NCI-H1417 (cell line): ENCODE data around the gene ANKRD13C.

Source experiments
- DNase-seq, 3 experiments: peaks; one replicate each; lab custom pipeline; 2025; lab: John Stamatoyannopoulos, UW

The ANKRD13C gene

DNA sequence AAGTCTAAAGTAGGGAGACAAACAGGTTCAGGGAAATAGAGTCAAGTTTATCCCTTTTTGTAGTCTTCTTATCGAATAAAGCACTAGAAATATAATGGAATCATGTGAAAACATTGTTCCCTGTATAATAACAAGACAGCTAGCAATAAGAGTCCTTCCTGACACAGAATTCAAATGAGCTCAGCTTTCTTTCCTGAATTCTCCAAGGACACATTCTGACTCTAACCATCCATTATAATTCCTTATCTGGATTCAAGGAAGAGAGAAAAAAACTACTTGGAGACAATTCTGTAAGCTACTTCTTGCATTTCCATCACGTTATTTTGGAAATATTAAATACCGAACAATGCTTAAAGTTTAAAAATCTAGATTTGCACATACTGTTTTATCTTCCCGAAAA is 58.8 kb downstream of the ANKRD13C start:
- DNase-seq = no peak

DNA sequence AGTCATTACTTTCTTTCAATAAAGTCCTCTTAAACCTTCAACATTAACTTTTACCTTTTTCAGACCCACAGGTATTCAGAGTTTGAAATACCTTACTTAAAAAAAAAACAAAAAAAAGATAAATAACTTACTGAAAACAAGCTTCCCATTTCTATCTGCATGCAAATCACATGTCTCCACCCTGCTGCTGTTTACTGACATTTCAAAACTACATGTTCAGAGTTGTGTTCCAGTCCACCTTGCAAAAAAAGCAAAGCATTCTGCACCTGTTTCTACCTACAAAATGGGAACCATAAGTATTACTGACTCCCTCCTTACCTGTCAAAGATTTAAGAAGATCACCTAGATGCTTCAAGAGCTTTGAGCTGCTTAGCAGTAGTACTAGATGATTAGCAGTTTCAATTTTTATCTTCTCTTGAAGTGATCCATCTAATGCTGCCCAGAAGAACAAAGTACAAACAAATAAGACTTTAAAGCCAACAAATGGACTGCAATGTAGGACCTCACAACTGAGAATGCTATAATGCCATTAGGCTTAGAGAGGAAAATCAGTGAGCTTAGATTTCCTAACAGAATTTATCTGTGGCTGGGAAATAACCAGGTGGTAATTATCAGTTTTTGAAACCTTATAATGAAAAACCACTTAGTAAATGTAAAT is 61.2 kb downstream of the ANKRD13C start:
- no peak for DNase-seq

DNA sequence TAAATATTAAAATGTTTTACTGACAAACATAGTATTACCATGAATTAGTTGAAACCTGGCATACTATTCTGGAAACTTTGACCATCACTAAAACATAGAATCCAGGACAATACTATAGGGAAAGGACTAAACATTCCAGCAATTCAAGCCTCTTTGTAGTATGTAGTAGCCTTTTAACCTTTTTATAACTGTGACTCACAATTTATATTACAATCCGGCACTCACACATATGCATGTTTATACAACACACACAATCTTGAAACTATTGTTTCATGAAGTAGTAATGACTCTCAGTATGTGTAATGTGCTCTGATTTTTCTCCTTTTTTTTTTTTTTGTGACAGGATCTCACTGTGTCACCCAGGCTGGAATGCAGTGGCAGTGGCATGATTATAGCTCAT is 64.3 kb downstream of the ANKRD13C start:
- no peak for DNase-seq

DNA sequence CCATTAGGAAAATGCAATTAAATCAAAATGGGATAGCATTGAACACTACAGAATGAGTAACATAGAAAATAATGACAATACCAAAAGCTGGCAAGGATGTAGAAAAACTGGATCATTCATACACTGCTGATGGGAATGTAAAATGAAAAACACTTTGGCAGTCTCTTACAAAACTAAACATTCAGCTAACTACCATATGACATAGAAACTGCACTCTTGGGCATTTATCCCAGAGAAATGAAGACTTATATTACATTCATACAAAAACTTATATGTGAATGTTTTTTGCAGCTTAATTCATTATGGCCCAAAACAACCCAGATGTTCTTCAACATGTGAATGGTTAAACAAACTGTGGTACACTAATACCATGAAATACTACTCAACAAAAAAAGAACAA is 66.4 kb downstream of the ANKRD13C start:
- no peak for DNase-seq

DNA sequence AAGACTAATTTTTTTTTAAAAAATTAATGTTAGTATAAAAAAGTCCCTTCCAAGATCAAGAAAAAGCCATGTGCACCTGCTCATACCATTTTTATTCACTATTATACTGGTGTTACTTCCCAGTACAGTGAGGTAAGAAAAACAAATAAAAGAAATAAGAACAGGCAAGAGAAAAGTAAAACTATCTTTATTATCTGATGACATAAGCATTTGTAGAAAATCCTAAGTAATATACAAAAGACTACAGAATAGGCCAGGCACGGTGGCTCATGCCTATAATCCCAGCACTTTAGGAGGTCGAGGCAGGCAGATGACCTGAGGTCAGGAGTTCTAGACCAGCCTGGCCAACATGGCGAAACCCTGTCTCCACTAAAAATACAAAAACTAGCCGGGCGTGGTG is 68.1 kb downstream of the ANKRD13C start:
- DNase-seq = no peak

DNA sequence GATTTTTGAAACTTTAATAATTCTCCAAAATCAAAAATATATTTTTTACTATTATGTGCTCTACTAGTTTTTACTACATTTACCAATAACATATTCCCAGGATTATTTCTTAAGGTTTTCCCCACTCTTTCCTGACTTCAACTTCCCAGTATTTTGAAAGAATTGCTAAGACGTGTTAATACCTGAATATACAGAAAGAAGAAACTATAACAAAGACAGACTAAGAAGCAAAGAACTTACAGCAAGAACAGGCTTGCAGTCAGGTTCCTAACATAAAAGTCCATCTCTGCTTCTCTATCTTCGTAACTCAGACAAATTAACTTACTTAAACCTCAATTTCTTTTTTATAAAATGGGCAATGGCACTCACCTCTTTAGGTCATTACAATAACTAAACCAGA is 70.2 kb downstream of the ANKRD13C start:
- no peak for DNase-seq

DNA sequence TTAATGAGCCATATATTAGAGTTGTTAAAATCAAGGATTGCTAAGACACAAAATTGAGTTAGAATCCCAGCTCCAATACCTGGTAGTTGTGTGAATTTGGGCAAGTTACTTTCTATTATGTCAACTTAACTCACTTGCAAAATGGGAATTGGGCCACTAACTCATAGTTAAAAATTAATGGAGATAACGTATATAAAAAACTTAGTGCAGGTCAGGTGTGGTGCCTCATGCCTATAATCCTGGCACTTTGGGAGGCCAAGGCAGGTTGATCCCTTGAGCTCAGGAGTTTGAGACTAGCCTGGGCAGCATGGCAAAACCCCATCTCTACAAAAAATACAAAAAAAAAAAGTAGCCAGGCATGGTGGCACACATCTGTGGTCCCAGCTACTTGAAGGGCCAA is 75.8 kb downstream of the ANKRD13C start:
- no peak for DNase-seq

DNA sequence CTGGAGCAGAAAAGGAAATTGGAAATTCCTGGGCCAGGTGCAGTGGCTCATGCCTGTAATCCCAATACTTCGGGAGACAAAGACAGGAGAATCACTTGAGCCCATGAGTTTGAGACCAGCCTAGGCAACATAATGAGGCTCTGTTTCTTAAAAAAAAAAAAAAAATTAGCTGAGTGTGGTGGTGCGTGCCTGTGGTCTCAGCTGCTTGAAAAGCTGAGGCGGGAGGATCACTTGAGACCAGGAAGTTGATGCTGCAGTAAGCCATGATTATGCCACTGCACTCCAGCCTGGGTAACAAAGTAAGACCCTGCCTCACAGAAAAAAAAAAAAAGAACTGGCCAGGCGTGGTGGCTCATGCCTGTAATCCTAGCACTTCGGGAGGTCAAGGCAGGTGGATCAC is 76.6 kb downstream of the ANKRD13C start:
- DNase-seq = no peak

DNA sequence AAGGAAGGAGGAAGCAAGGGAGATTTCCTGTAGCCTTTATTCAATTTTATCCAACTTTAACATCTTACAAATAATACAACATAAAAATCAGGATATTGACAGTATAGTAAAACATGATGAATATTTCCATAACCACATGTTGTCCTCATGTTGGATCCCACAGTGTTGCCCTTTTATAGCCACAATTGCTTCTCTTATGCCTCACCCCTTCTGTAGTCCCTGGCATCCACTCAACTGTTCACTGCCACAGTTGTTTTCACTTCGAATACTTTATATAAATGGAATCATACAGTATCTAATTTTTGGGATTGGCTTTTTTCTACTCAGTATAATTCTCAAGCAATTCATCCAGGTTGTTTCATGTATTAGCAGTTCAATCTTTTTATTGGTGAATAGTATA is 88.6 kb downstream of the ANKRD13C start:
- DNase-seq = no peak

DNA sequence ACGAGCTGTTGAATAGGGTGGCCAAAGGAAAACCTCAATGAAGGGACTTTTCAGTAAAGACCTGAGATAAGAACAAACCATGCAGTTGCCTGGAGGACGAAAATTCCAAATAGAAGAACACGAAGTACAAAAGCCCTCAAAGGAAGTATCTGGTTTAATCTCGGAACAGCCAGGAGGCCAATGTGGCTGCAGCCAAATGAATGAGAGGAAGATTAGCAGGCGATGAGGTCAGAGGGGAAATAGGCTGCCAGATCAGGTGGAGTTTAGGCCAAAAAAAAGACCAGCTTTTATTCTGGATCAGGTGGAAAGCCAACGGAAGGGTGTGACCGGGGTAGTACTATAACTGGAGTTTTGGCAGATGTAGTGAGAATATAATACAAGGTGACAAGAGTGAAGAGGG is 89.7 kb downstream of the ANKRD13C start:
- no peak for DNase-seq

DNA sequence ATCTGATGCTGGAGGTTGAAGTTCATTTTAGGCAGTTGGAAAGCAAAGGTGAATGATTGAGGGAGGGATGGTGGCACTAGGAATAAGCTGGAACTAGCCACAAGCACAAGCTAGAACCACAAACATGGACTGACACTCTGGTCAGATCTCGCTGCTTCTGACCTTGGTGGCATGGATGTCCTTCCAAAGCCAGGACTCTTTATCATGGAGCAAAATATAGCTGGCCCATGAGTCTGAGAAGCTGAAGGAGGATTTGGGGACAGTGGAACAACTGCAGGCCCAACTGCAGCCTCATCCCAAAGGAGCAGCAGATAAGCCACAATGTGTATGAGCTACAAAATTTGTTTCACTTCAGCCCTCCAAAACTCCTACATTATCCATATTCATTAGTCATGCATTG is 97.9 kb downstream of the ANKRD13C start:
- DNase-seq = no peak

DNA sequence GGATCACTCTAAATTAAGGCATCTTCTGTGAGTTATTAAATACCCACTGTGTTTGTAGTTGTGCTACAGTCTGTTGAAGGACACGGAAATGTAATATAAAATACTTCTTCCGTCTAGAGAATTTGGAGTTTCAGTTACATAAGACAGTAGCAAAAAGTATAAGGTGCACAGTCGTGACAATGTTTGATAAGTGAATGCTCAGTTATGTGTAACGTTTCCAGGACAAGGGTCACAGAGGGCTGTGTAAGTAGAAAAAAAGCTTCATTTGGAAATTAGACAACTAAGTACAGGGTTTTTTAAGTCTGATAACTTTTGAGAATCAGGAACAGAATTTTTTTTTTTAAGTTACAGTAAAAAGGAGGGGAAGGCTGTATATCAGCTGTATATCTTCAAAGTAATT is 105.8 kb downstream of the ANKRD13C start:
- no peak for DNase-seq

DNA sequence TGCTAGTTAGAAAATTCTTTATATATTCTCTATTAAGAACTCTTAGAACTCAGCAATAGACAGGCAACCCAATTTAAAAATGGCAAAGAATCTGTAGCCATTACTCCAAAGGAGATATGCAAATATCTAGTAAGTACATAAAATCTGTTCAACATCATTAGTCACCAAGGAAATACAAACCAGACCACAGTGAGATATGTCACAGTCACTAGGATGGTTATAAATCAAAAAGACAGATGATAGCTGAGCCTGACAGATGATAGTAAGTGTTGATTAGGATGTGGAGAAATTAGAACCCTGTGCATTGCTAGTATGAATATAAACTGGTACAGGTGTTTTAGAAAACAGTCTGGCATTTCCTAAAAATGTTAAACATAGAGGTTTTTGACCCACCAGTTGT is 106.8 kb downstream of the ANKRD13C start:
- DNase-seq = no peak

DNA sequence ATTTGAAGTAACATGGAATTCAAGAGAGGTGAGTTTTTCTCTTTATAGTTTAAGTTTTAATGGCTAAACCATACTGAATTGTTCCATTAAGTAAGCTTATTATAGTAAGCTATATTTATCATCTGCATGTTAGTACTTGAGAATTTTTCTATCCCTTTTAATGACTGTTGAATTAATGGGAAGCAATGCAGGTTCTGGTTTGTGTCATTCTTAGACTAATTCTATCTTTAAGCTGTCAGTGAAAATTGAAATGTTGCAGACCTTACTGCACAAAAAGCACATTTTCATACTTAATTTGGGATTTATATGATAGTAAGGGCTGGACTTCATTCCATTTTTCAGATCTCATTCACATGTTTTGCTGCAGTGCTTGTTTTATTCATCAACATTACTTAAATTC is 107.4 kb downstream of the ANKRD13C start:
- no peak for DNase-seq

DNA sequence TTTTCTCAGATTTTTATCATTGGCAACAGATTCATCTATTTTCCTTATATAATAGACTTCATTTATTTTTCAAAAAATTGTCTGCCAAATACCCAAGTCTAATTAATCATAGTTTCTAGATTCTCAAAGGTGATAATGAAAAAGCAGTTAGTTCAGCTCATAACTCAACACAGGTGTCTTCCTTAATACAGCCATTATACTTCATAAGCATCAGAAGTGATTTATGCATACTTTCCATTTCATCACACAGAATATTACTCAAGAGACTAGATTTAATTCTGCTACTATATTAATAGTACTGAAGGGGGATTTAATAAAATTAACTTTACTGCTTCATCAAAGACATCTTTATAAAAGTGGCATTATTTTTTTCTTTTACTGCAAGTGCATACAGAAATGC is 114.6 kb downstream of the ANKRD13C start:
- no peak for DNase-seq

DNA sequence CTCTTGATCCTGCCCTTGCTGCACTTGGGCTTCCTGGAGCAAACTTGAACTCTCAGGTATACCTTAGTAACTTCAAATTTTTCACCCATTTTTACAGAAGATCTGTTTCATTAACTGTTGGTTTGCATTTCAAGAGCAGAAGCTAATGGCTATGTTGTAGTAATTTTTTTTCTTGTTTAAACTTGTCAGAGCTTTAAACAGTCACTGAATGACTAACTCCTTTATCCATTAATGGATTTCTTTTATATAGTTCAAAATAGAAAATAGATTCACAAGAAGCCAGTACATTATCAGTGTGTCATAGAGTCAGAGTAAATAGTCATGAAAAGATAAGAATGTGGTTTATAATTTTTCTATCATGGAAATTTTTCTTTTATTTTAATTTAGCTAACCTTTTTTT is 119.8 kb downstream of the ANKRD13C start:
- DNase-seq = no peak

DNA sequence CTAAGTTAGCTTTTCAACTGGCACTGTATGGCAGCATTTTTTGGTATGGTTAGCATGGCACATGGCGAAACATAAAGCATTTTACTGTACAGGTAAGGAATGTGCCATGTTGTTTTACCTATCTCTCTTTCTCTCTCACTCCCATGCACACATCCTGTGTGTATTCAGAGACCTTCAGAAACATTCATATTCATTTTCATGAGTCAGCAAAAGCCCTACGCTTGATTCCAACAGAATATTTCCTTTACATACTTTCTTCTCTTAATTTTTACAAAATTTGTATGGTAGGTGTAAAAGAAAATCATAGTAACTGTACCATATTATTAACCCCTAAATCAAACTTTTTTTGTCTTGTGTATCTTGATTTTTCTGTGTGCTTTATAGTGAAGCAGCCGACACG is 123.0 kb downstream of the ANKRD13C start:
- no peak for DNase-seq

DNA sequence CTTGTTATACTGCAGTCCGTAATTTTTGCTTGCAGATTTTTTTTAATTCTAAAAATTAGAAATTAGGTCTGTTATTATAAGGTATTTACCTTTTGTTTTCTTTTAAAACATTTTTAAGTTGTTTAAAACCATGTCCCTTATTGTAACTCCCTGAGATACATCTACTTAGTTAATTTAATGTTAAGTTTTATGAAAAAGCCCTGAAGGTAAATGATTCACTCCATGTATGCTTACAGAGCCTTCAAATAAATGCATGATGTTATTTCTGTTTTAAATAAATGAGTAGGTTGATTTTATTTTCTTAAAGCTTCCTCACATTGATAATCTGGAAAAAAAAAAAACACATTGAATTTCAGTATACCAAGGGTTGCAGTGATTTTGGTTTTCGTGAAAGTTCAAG is 125.9 kb downstream of the ANKRD13C start:
- DNase-seq = no peak

DNA sequence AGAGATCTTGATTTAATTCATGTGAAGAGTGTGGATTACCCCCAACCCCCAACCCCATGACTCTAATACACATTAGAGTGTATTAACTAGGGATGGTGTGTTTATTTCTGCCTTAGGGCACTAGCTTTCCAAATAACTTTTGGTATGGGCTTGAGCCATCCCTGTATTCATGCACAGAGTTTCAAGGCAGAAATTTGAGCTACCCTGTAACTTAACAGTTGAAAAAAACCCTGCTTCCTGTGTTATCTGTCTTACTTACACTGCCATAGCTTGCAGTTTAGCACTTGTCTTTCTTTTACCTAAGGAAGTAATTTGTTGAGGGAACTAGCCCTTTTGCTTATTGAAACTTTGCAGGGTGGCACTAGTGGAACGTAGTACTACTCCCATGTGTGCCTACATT is 127.1 kb downstream of the ANKRD13C start:
- no peak for DNase-seq

DNA sequence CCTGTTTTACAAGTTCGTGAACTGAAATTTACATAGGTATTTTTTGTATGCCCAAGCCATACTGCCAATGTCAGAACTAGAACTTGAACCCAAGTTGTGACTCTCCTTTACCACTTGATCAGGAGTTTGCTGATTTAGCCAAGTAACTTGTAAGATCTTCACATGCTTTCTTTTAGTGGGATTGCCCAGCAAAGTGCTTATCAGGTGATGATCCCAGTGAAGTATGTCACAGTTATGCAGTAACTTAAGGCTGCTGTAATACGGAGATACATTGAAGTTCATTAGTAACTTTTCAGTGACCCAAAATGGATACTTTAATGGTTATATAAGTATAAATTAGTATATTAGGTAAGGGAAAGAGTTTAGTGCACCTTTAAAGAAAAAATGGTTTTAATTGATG is 129.6 kb downstream of the ANKRD13C start:
- no peak for DNase-seq

DNA sequence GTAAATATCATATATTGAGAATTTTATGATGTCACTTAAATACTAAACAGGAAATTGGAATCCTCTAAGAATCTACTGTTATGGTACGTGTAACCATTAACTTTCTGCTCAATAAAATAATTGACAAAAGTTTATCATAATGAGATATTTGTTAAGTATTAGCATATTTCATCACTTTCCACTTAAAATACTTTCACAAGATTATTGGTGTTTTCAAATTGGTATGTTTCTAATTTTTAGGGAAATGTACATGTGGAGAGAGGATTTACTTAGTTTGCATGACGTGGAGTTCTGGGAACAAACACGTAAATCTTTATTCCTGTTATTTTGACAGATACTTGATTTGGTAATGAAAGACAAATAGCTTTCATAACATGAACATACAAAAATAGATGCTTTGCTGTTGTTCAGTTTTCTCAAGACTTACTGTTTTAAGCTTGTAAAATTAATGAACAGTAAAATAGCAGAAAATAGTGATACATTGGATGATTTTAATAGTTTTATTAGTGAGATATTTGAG is 131.7 kb downstream of the ANKRD13C start:
- no peak for DNase-seq

DNA sequence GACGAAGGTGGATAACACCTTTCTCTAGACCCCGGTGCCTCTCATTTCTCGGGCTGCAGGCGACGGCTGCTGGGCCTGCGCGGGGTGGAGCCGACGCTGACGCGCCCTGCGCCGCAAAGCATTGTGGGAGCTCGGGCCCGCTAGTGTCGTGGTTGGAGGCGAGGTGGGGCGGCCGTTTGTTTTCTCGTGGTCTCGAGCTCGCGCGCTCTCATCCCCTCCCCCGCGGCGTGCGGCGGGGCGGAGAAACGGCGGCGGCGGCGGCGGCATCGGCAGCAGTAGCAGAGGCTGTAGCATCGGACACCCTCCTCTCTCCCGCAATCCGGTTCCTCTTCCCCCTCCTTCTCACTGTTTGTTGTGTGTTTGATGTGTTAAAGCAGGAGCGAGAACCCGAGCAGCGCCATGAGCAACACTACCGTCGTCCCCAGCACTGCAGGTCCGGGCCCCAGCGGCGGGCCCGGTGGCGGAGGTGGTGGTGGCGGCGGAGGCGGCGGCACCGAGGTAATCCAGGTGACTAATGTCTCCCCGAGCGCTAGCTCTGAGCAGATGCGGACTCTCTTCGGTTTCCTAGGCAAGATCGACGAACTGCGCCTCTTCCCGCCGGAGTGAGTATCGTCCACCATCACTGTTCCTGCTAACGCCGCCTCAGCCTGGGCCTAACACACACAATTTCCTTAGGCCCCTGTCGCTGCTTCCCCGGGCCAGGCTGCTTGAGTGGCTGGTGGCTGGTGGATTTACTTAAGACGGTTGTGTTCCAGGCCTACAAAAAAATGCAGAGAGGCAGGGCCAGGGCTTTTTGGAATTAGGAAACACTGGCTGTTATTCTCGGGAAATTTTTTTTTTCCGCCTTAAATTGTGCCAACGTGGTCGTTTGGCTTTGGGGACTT is 133.0 kb downstream of the ANKRD13C start, which contains the start of gene SRSF11:
SRSF11 (plus strand) TSS at position 143 of the 884 bp plus-strand sequence; CDS start at position 400, 257 bp downstream.
- DNase-seq = peak; percentile 94 to 96 (median 95)

DNA sequence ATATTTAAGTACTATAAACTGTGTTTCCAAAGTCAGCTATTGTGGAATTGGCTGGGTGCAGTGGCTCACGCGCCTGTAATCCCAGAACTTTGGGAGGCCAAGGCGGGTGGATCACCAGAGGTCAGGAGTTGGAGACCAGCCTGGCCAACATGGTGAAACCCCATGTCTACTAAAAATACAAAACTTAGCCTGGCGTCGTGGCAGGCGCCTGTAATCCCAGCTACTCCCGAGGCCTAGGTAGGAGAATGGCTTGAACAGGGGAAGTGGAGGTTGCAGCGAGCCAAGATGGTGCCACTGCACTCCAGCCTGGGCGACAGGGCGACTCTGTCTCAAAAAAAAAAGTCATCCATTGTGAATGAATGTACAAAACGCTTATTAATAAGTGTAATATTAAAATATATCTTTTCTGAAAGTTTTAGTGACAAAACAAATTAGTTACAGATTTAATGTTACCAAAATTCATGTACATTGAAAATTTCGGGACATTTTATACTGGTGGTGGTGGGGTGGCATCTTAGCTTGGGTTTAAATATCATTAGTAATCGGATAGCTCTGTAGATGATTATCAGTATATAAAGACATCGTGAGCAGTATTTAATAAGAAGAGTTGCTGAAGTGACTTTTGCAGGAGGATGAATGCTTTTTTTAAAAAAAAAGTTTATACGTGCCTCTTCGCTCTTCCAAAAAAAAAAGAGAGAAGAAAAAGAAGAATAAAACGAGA is 133.8 kb downstream of the ANKRD13C start:
- no peak for DNase-seq
